IMR-90 (cell line): ENCODE measurements around the gene PLA2G2D. TPM values are rescaled to one million over a fixed set of nuclear protein-coding genes. Genes with fewer than 3 reads are reported as not detected.

Source experiments
- ATAC-seq: fragments of 200-7000 bp; cut with Tn5 transposase; 2 replicates; pipeline ENCODE4 v1.9.1; 2020; ENCODE audit warnings: low read depth, mild to moderate bottlenecking, moderate library complexity
- BruUV-seq: library from RNA; stranded (reverse); fragments of 400-500 nt; replicated peaks from 2 replicates; lab custom pipeline; 2021; lab: Mats Ljungman, UMichigan
- CTCF ChIA-PET: fragments of 300-600 bp; formaldehyde crosslinking; extraction: SDS; loops from one replicate; lab custom pipeline; 2021; ENCODE audit warnings: antibody characterized with exemption; lab: Yijun Ruan, JAX
- POLR2A ChIA-PET: fragments of 300-600 bp; sonication (Branson Sonifier 250); formaldehyde crosslinking; loops from one replicate; lab custom pipeline; 2022; ENCODE audit warnings: antibody characterized with exemption; ENCODE audit not compliant: unreplicated experiment; lab: Charles Lee
- DNase-seq: peaks from one replicate; pipeline ENCODE4 v3.0.0; 2013
- H2AFZ ChIP-seq: replicated peaks from 2 replicates; pipeline ENCODE3; 2013; ENCODE audit warnings: low read length, mild to moderate bottlenecking; ENCODE audit not compliant: poor library complexity
- H2AK5ac ChIP-seq: 2 replicates; pipeline ENCODE4 v1.6.1; 2013; ENCODE audit warnings: low read depth, low read length, inconsistent platforms
- H2AK9ac ChIP-seq: replicated peaks from 2 replicates; pipeline ENCODE3; 2013; ENCODE audit warnings: mild to moderate bottlenecking, low read depth, low read length, moderate library complexity; ENCODE audit not compliant: poor library complexity
- H2BK120ac ChIP-seq: 2 replicates; pipeline ENCODE4 v1.6.1; 2013; ENCODE audit warnings: low read depth, low read length, inconsistent platforms
- H2BK15ac ChIP-seq: 3 replicates; pipeline ENCODE4 v1.6.1; 2013; ENCODE audit warnings: low read depth, low read length, inconsistent platforms
- H2BK20ac ChIP-seq: 2 replicates; pipeline ENCODE4 v1.6.1; 2013; ENCODE audit warnings: low read depth, mild to moderate bottlenecking, inconsistent platforms, low read length, moderate library complexity
- H2BK5ac ChIP-seq: 2 replicates; pipeline ENCODE4 v1.6.1; 2013; ENCODE audit warnings: mild to moderate bottlenecking, low read depth, low read length, inconsistent platforms; ENCODE audit not compliant: poor library complexity, severe bottlenecking
- H3K14ac ChIP-seq: replicated peaks from 2 replicates; pipeline ENCODE4 v1.6.1; 2013; ENCODE audit warnings: low read depth, low read length, inconsistent platforms
- H3K18ac ChIP-seq: 2 replicates; pipeline ENCODE4 v1.6.1; 2013; ENCODE audit warnings: low read depth, low read length, control low read depth
- H3K23ac ChIP-seq: 2 replicates; pipeline ENCODE4 v1.6.1; 2013; ENCODE audit warnings: low read depth, low read length, inconsistent platforms
- H3K27ac ChIP-seq: 2 replicates; pipeline ENCODE4 v1.5.1; 2013; ENCODE audit warnings: mild to moderate bottlenecking, control low read depth, low read length; ENCODE audit not compliant: insufficient read depth
- H3K27me3 ChIP-seq: 2 replicates; pipeline ENCODE4 v1.6.1; 2013; ENCODE audit warnings: low read length; ENCODE audit not compliant: control insufficient read depth, insufficient read depth
- H3K36me3 ChIP-seq: 2 replicates; pipeline ENCODE4 v1.6.1; 2013; ENCODE audit warnings: low read length, mixed read lengths; ENCODE audit not compliant: control insufficient read depth, insufficient read depth
- H3K4ac ChIP-seq: 2 replicates; pipeline ENCODE4 v1.6.1; 2013; ENCODE audit warnings: low read depth, low read length, inconsistent platforms
- H3K4me1 ChIP-seq: 2 replicates; pipeline ENCODE4 v1.6.1; 2013; ENCODE audit warnings: low read length, mixed read lengths; ENCODE audit not compliant: control insufficient read depth, insufficient read depth
- H3K4me2 ChIP-seq: 2 replicates; pipeline ENCODE4 v1.6.1; 2013; ENCODE audit warnings: low read depth, mild to moderate bottlenecking, control low read depth, low read length, moderate library complexity
- H3K4me3 ChIP-seq: 2 replicates; pipeline ENCODE4 v1.5.1; 2013; ENCODE audit warnings: low read depth, mild to moderate bottlenecking, control low read depth, low read length, moderate library complexity; ENCODE audit not compliant: insufficient read depth
- H3K56ac ChIP-seq: 2 replicates; pipeline ENCODE4 v1.6.1; 2013; ENCODE audit warnings: low read length, inconsistent platforms; ENCODE audit not compliant: insufficient read depth; ENCODE audit errors: extremely low read depth
- H3K79me1 ChIP-seq, 2 experiments: 2 replicates each; pipeline ENCODE4 v1.6.1; 2013; ENCODE audit warnings: low read length in 2 of 2, inconsistent platforms in 1 of 2, low read depth in 1 of 2
- H3K9ac ChIP-seq: 2 replicates; pipeline ENCODE4 v1.6.1; 2013; ENCODE audit warnings: low read depth, low read length, control low read depth
- H3K9me1 ChIP-seq: 2 replicates; pipeline ENCODE4 v1.6.1; 2013; ENCODE audit warnings: low read length, inconsistent platforms; ENCODE audit not compliant: insufficient read depth
- H3K9me3 ChIP-seq: 2 replicates; pipeline ENCODE4 v1.6.1; 2013; ENCODE audit warnings: low read length; ENCODE audit not compliant: control insufficient read depth, insufficient read depth
- H4K20me1 ChIP-seq: 2 replicates; pipeline ENCODE4 v1.6.1; 2013; ENCODE audit warnings: low read length, inconsistent platforms; ENCODE audit not compliant: insufficient read depth
- H4K5ac ChIP-seq: 2 replicates; pipeline ENCODE4 v1.6.1; 2013; ENCODE audit warnings: mild to moderate bottlenecking, low read depth, low read length, control low read depth
- H4K8ac ChIP-seq, 2 experiments: 2 replicates each; pipeline ENCODE4 v1.6.1; 2013; ENCODE audit warnings: low read depth in 2 of 2, low read length in 2 of 2, control low read depth in 1 of 2, inconsistent platforms in 1 of 2
- H4K91ac ChIP-seq: 2 replicates; pipeline ENCODE4 v1.6.1; 2013; ENCODE audit warnings: low read depth, low read length, inconsistent platforms; ENCODE audit not compliant: insufficient read depth
- CHD1 ChIP-seq: IDR thresholded peaks from 2 replicates; pipeline ENCODE4 v1.6.1; 2012; ENCODE audit warnings: low read depth, low read length, improper control_type of control experiment
- WGBS, 2 experiments: methylation state at CpG; one replicate each; pipeline versions ENCODE4 v1.1.5 to v1.1.7; 2013; ENCODE audit warnings: missing lambda C conversion rate in 2 of 2; ENCODE audit not compliant: insufficient read length in 1 of 2; ENCODE audit errors: extremely low coverage in 2 of 2; 5-methylcytosine and 5-hydroxymethylcytosine counted together
- dilution Hi-C: fragments of 300-500 bp; cut with HindIII; formaldehyde crosslinking; loops from one replicate; pipeline ENCODE4 v1.14.3; 2018; ENCODE audit warnings: low sequenced_read_pairs; ENCODE audit not compliant: unreplicated experiment
- in situ Hi-C: fragments of 300-500 bp; cut with MboI; formaldehyde crosslinking; loops from 3 replicates; pipeline ENCODE4 v1.14.3; 2019; ENCODE audit warnings: low sequenced_read_pairs, inconsistent platforms, mixed read lengths
- intact Hi-C: fragments of 100-400 bp; cut with micrococcal nuclease; formaldehyde crosslinking; loops from 2 replicates; pipeline ENCODE4 v1.10.0; 2022
- polyA plus RNA-seq, 3 experiments: library from polyadenylated mRNA; depleted of rRNA; stranded (reverse); fragments of >200 nt; gene quantifications; 2 replicates each; pipeline ENCODE4 v1.2.3, GENCODE V29; 2012; ENCODE audit warnings: low replicate concordance in 1 of 3
- total RNA-seq: library from RNA; depleted of rRNA; stranded (reverse); fragments of >200 nt; gene quantifications from 2 replicates; pipeline ENCODE4 v1.2.3, GENCODE V29; 2012

Gene PLA2G2D
- total and polyA plus RNA-seq, 2 of the 4 experiments (the other 2 are of a cell fraction), result not detected

DNA sequence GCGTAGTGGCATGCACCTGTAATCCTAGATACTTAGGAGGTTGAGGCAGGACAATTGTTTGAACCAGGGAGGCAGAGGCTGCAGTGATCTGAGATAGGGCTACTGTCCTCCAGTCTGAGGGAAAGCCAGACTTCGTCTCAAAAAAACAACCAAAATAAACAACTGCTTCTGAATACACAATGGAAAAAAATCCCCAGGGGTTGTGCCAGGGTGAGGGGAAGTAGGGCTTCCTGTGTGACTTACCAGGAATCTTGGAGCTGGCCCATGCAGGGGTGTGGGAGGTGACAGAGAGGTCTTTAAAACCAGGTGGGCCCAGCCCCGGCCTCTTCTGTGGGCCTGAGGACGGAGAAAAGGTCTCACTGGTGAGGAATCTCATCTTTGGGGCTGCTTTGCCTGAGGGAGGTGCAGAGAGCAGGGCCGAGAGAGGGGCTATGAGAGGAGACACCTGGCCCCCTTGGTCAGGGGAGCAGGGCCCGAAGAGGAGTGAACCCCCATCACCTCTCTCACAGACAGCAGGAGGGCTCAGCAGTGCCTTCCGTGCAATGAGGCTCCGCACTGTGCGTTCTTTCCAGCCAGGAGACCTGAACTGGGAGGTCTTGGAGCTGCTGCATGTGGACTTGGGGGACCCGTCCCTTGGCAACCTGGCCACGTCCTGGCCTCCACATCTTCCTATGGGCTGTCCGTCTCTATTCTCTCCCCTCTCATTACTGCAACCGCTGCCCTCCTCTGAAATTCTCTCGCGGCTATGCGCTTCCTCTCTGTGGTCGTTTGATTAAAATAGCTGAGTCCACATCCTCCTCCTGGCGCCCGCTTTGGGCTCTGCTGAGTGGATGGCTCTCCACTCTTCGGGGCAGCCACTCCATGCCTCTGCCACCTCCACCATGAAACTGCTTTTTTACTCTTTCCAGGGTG lies 38.6 kb downstream of the PLA2G2D start (continued):
- no peak for TF ChIP-seq CHD1

- Histone ChIP-seq H3K9ac (no peak overlapping the region), H4K91ac (no peak overlapping the region), H2BK120ac (no peak overlapping the region), H3K36me3 (no peaks in the 10 kb centered on the region), H2BK5ac (no peak overlapping the region), H3K9me1 (no peaks in the 10 kb centered on the region), H3K4ac (no peak overlapping the region), H3K27me3 (peaks cover 37% of the 10 kb centered on the region), H3K56ac (no peak overlapping the region), H3K79me1 (no peaks in the 10 kb centered on the region), H3K9me3 (no peaks in the 10 kb centered on the region; the same call in 1 of the 2 replicates), H4K20me1 (no peaks in the 10 kb centered on the region), H3K14ac (no peak overlapping the region), H2AK5ac (no peak overlapping the region), H3K4me2 (no peak overlapping the region), H3K27ac (no peak overlapping the region), H4K5ac (no peak overlapping the region), H3K4me1 (no peaks in the 10 kb centered on the region), H3K4me3 (no peak overlapping the region), H2AFZ (no peak overlapping the region), H2BK20ac (no peak overlapping the region), H3K23ac (no peak overlapping the region), H3K18ac (no peak overlapping the region), H4K8ac (no peak overlapping the region), H2BK15ac (no peak overlapping the region), H2AK9ac (no peak overlapping the region)
- no TSS peak for BruUV-seq
- DNase-seq (no peak), ATAC-seq (no peak)
- in situ Hi-C loops (no loop called here), dilution Hi-C loops (no loop called here), intact Hi-C loops (no loop called here)
- TF ChIP-seq CHD1, result no peak
- 90% methylated on average over 4 of the region's 8 CpGs; no CpG with 5 or more reads in 1 of the 2 experiments for WGBS, 2 experiments
- ChIA-PET POLR2A (no interaction called here), CTCF (no interaction called here)
Observed at GRCh38 chr1:20079661-20080305, 39.6 kb downstream of the PLA2G2D start.
